Right atrium auricular region (tissue), 2 donors: ENCODE results near the gene KIFBP. TPM values are rescaled to one million over a fixed set of nuclear protein-coding genes. Genes with fewer than 3 reads are reported as not detected.

Source experiments
- DNase-seq: peaks from one replicate; pipeline ENCODE4 v3.0.0-alpha.2; 2019; ENCODE audit warnings: low spot score
- H3K27ac ChIP-seq, 2 donors: fragments of 200-600 bp; sonication (generic); 1 replicate in 1 of 2; 2 replicates in 1 of 2; pipeline ENCODE4 v1.5.1; 2016 to 2019
- H3K27me3 ChIP-seq, 2 donors: fragments of 200-600 bp; sonication (generic); one replicate each; pipeline versions ENCODE4 v1.5.1 to v1.6.0; 2017 to 2019
- H3K36me3 ChIP-seq: fragments of 200-600 bp; sonication (generic); one replicate; pipeline ENCODE4 v1.5.1; 2016
- H3K4me1 ChIP-seq, 2 donors: fragments of 200-600 bp; sonication (generic); one replicate each; pipeline versions ENCODE4 v1.5.1 to v1.6.0; 2017 to 2019
- H3K4me3 ChIP-seq, 2 donors: fragments of 200-600 bp; sonication (generic); 1 replicate in 1 of 2; 2 replicates in 1 of 2; pipeline ENCODE4 v1.5.1; 2017 to 2019; ENCODE audit warnings: mild to moderate bottlenecking in 1 of 2, moderate library complexity in 1 of 2
- H3K9me3 ChIP-seq, 2 donors: fragments of 200-600 bp; sonication (generic); one replicate each; pipeline ENCODE4 v1.5.1; 2019
- total RNA-seq, 2 donors: library from RNA; depleted of rRNA; stranded (reverse); fragments of >200 nt; gene quantifications; one replicate each; pipeline ENCODE4 v1.1.0, GENCODE V29; 2016
- TF ChIP-seq, protein P1 (sequence below), 2 donors: fragments of 200-600 bp; sonication (generic); IDR thresholded peaks; one replicate each; pipeline ENCODE4 v1.5.1; 2019; ENCODE audit warnings: antibody characterized with exemption in 2 of 2

The KIFBP gene
- total RNA-seq, 2 donors from 2014 or later, result 36.4 to 48.8 TPM

GRCh38 chr10:69042417-69042816 lies 53.8 kb downstream of the KIFBP start:
- no peak for DNase-seq

GRCh38 chr10:69042838-69043237 lies 54.2 kb downstream of the KIFBP start:
- no peak for DNase-seq
- Histone ChIP-seq H3K36me3 (no peaks in the 10 kb centered on the region), H3K9me3 (no peaks in the 10 kb centered on the region), H3K27ac (no peak overlapping the region), H3K27me3 (no peaks in the 10 kb centered on the region), H3K4me1 (no peaks in the 10 kb centered on the region), H3K4me3 (no peak overlapping the region)
- TF ChIP-seq, protein P1, sequence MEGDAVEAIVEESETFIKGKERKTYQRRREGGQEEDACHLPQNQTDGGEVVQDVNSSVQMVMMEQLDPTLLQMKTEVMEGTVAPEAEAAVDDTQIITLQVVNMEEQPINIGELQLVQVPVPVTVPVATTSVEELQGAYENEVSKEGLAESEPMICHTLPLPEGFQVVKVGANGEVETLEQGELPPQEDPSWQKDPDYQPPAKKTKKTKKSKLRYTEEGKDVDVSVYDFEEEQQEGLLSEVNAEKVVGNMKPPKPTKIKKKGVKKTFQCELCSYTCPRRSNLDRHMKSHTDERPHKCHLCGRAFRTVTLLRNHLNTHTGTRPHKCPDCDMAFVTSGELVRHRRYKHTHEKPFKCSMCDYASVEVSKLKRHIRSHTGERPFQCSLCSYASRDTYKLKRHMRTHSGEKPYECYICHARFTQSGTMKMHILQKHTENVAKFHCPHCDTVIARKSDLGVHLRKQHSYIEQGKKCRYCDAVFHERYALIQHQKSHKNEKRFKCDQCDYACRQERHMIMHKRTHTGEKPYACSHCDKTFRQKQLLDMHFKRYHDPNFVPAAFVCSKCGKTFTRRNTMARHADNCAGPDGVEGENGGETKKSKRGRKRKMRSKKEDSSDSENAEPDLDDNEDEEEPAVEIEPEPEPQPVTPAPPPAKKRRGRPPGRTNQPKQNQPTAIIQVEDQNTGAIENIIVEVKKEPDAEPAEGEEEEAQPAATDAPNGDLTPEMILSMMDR (IDR thresholded peaks at IDR 0.05), result no peak

More at GRCh38 chr10:69042417-69042816, 53.8 kb downstream of the KIFBP start:
- H3K36me3 ChIP-seq, result no peaks in the 10 kb centered on the region
- H3K27ac ChIP-seq, result no peak overlapping the region
- TF ChIP-seq, protein P1 (IDR thresholded peaks at IDR 0.05), result no peak
- H3K27me3 ChIP-seq, result no peaks in the 10 kb centered on the region
- no peaks in the 10 kb centered on the region for H3K9me3 ChIP-seq
- no peaks in the 10 kb centered on the region for H3K4me1 ChIP-seq
- no peak overlapping the region for H3K4me3 ChIP-seq

DNA sequence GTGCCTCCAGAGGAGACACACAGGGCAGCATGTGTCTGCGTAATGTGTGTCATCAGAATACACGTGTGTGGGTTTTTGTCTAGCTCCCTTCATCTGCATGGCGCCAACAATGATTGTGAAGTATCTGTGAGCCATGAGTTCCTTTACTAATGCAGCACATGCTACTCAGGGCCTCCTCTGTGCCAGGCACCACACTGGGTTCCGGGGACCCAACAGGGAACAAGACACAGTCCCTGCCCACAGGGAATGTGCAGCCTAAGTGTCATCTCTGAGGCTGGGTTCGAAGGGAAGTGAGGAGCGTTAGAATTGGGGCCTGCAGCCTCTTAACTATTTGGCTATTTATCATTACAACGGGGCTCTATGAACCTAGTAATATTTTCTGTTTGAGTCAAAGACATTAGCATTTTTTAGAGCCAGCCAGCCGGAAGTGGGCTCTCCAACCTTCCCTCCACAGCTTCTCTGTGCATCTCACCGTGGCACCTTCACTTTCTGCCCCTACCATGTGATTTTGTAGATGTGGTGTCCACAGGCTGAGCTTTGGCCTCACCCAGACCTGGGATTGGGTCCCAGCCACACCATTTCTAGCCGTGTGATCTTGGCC lies 55.4 kb downstream of the KIFBP start:
- H3K4me3 ChIP-seq, result no peak overlapping the region
- DNase-seq, result no peak
- TF ChIP-seq, protein P1 (IDR thresholded peaks at IDR 0.05), result no peak
- H3K27me3 ChIP-seq, result no peaks in the 10 kb centered on the region
- H3K36me3 ChIP-seq, result no peaks in the 10 kb centered on the region
- no peaks in the 10 kb centered on the region for H3K4me1 ChIP-seq
- no peak overlapping the region for H3K27ac ChIP-seq
- H3K9me3 ChIP-seq, result no peaks in the 10 kb centered on the region

- no peak for DNase-seq
- Histone ChIP-seq H3K36me3 (no peaks in the 10 kb centered on the region), H3K9me3 (no peaks in the 10 kb centered on the region), H3K4me1 (no peaks in the 10 kb centered on the region), H3K4me3 (no peak overlapping the region), H3K27ac (no peak overlapping the region), H3K27me3 (no peaks in the 10 kb centered on the region)
- TF ChIP-seq, protein P1 (IDR thresholded peaks at IDR 0.05), result no peak
These were observed 55.9 kb downstream of the KIFBP start for GRCh38 chr10:69044546-69044945.

- Histone ChIP-seq H3K27ac (no peak overlapping the region), H3K4me1 (no peaks in the 10 kb centered on the region)
- TF ChIP-seq, protein P1 (IDR thresholded peaks at IDR 0.05), result no peak
These were observed 57.1 kb downstream of the KIFBP start for GRCh38 chr10:69045441-69046300.

More at GRCh38 chr10:69045441-69046300, 57.1 kb downstream of the KIFBP start:
- DNase-seq, result no peak
- H3K9me3 ChIP-seq, result no peaks in the 10 kb centered on the region
- no peaks in the 10 kb centered on the region for H3K36me3 ChIP-seq
- H3K4me3 ChIP-seq, result no peak overlapping the region
- H3K27me3 ChIP-seq, result no peaks in the 10 kb centered on the region
